HepG2 (cell line): ENCODE measurements around the gene LSM12. TPM values are rescaled to one million over a fixed set of nuclear protein-coding genes. Genes with fewer than 3 reads are reported as not detected.

Experiments
- ARHGAP35 ChIP-seq: sonication (generic); formaldehyde crosslinking; IDR thresholded peaks from 2 replicates; pipeline ENCODE4 v1.9.0; 2022; ENCODE audit warnings: mild to moderate bottlenecking, inconsistent platforms, moderate library complexity, missing genetic modification reagents, borderline replicate concordance
- ERF ChIP-seq: IDR thresholded peaks from 2 replicates; pipeline ENCODE4 v1.6.1; 2018; ENCODE audit warnings: missing biosample characterization, missing genetic modification reagents
- REPIN1 ChIP-seq: sonication (generic); formaldehyde crosslinking; IDR thresholded peaks from 2 replicates; pipeline ENCODE4 v1.8.0; 2022; ENCODE audit warnings: missing genetic modification reagents, low read depth, mild to moderate bottlenecking, borderline replicate concordance
- REXO4 ChIP-seq: sonication (generic); formaldehyde crosslinking; IDR thresholded peaks from 2 replicates; pipeline ENCODE4 v1.8.0; 2022; ENCODE audit warnings: missing genetic modification reagents, mild to moderate bottlenecking, borderline replicate concordance
- SNAPC2 ChIP-seq: sonication (generic); formaldehyde crosslinking; IDR thresholded peaks from 2 replicates; pipeline ENCODE4 v1.8.1; 2022; ENCODE audit warnings: mild to moderate bottlenecking, missing genetic modification reagents
- TAF1 ChIP-seq: sonication (generic); formaldehyde crosslinking; IDR thresholded peaks from 2 replicates; pipeline ENCODE4 v1.4.0; 2020; ENCODE audit warnings: missing genetic modification reagents
- TGIF2 ChIP-seq: IDR thresholded peaks from 2 replicates; pipeline ENCODE4 v1.6.1; 2016; ENCODE audit warnings: control low read depth, missing compliant biosample characterization
- ZNF256 ChIP-seq: sonication (generic); formaldehyde crosslinking; conservative IDR thresholded peaks from 2 replicates; pipeline ENCODE4 v1.4.0; 2020; ENCODE audit warnings: missing genetic modification reagents
- ZNF484 ChIP-seq: sonication (generic); formaldehyde crosslinking; IDR thresholded peaks from 2 replicates; pipeline ENCODE4 v1.5.1; 2020; ENCODE audit warnings: mild to moderate bottlenecking, low read depth, missing genetic modification reagents, borderline replicate concordance
- ZNF614 ChIP-seq: IDR thresholded peaks from 2 replicates; pipeline ENCODE4 v1.6.1; 2018; ENCODE audit warnings: missing biosample characterization, missing genetic modification reagents, inconsistent platforms, borderline replicate concordance
- polyA plus RNA-seq, 8 experiments: library from polyadenylated mRNA; depleted of rRNA in 3 of 8; stranded (reverse) in 7 of 8; unstranded in 1 of 8; fragments of >200 nt; fragmentation: Illumina TruSeq in 4 of 8; extraction: Trizol in 4 of 8; gene quantifications; 2 replicates each; pipeline versions ENCODE4 v1.2.1 to v1.2.3, GENCODE V29; 2011 to 2016; ENCODE audit warnings: low read depth in 4 of 8, missing spikeins in 1 of 8, mixed read lengths in 1 of 8; ENCODE audit not compliant: insufficient read depth in 1 of 8
- total RNA-seq, 5 experiments: library from RNA; depleted of rRNA; stranded (reverse); fragments of >200 nt; fragmentation: Illumina TruSeq; extraction: Trizol; gene quantifications; 2 replicates each; pipeline ENCODE4 v1.2.3, GENCODE V29; 2016; ENCODE audit warnings: low read depth in 1 of 5
- TF ChIP-seq, protein P1 (sequence below): sonication (generic); formaldehyde crosslinking; IDR thresholded peaks from 2 replicates; pipeline ENCODE4 v1.8.1; 2023; ENCODE audit warnings: mild to moderate bottlenecking, missing genetic modification reagents
- TF ChIP-seq, protein P2 (sequence below): sonication (generic); formaldehyde crosslinking; IDR thresholded peaks from 2 replicates; pipeline ENCODE4 v1.8.0; 2022; ENCODE audit warnings: mild to moderate bottlenecking, missing genetic modification reagents, moderate library complexity
- TF ChIP-seq, protein P3 (sequence below): sonication (generic); formaldehyde crosslinking; IDR thresholded peaks from 2 replicates; pipeline ENCODE4 v1.5.1; 2020; ENCODE audit warnings: mild to moderate bottlenecking, moderate library complexity, missing genetic modification reagents
- TF ChIP-seq, protein P4 (sequence below): sonication (generic); formaldehyde crosslinking; IDR thresholded peaks from 2 replicates; pipeline ENCODE4 v1.4.0; 2020; ENCODE audit warnings: mild to moderate bottlenecking, low read depth, missing genetic modification reagents
- TF ChIP-seq, protein P5 (sequence below): sonication (generic); formaldehyde crosslinking; IDR thresholded peaks from 2 replicates; pipeline ENCODE4 v1.4.0; 2020; ENCODE audit warnings: mild to moderate bottlenecking, missing genetic modification reagents
- TF ChIP-seq, protein P6 (sequence below), 2 experiments: sonication (generic) in 1 of 2; formaldehyde crosslinking in 1 of 2; IDR thresholded peaks; 2 replicates each; pipeline versions ENCODE4 v1.4.0 to v1.6.1; 2016 to 2020; ENCODE audit warnings: borderline replicate concordance in 1 of 2, low read depth in 1 of 2, mild to moderate bottlenecking in 1 of 2, missing genetic modification reagents in 1 of 2

The LSM12 gene
- total and polyA plus RNA-seq, 2 of the 13 experiments (the other 11 are each of a cell fraction or from before 2014, with no cell fraction given) = 52.8 to 55.7 TPM

DNA sequence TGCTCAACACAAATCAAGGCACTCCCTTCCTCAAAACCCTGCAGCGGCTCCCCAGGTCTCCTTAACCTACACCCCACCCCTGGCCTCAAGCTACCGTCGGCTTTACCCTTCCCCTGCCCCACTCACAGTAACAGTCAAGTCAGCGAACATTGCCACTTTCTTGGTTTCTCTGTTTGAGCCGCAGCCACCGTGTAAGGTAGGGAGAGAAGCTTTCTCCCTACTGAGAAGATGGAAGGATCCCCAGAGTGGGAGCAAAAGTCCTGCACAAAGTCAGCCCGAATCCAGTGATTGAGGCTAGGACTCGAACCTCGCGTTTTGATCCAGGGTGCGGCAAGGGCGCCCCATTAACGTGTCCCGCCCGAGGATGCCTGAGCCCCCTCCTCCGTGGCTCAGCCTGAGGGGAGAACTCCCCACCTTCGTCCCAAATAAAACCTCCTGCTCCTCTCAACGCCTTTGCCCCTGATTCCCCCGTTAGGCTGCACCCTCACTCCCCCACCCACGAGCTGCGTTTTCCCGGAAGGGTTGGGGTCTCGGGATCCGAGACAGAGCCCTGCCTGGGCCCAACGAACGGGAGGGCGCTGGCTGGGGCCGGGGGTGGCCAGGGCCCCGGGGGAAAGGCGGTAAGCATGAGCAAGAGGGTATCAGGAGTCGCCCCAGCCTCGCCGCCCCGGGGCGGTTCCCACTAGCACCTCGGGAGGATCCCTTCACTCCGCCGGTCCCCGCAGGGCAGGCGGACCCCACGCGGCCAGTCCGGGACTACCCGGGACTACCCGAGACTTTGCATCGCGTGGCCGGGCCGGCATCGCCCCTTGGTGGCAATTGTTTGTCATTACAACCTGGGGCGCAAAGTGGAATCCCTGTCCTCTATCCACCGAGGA is 72.0 kb downstream of the LSM12 start (continued):
- TF ChIP-seq, protein P1, sequence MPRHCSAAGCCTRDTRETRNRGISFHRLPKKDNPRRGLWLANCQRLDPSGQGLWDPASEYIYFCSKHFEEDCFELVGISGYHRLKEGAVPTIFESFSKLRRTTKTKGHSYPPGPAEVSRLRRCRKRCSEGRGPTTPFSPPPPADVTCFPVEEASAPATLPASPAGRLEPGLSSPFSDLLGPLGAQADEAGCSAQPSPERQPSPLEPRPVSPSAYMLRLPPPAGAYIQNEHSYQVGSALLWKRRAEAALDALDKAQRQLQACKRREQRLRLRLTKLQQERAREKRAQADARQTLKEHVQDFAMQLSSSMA (CRISPR knock-in tag) = 0 out of 2 replicates have a peak, but pooled peaks have one; percentile 66
- TF ChIP-seq ARHGAP35 (CRISPR knock-in tag) (no peak; the same call in 1 of the 2 replicates), ERF (CRISPR knock-in tag) (peak; percentile 26; the same call in 1 of the 2 replicates), REPIN1 (CRISPR knock-in tag) (no peak), REXO4 (0 out of 2 replicates have a peak, but pooled peaks have one; percentile 45), ZNF484 (CRISPR knock-in tag) (no peak), SNAPC2 (no peak), TAF1 (CRISPR knock-in tag) (0 out of 2 replicates have a peak, but pooled peaks have one; percentile 21), ZNF614 (CRISPR knock-in tag) (peak; percentile 45; the same call in 1 of the 2 replicates), TGIF2 (CRISPR knock-in tag) (no peak), ZNF256 (no peak)
- TF ChIP-seq, protein P2, sequence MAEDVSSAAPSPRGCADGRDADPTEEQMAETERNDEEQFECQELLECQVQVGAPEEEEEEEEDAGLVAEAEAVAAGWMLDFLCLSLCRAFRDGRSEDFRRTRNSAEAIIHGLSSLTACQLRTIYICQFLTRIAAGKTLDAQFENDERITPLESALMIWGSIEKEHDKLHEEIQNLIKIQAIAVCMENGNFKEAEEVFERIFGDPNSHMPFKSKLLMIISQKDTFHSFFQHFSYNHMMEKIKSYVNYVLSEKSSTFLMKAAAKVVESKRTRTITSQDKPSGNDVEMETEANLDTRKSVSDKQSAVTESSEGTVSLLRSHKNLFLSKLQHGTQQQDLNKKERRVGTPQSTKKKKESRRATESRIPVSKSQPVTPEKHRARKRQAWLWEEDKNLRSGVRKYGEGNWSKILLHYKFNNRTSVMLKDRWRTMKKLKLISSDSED = no peak
- TF ChIP-seq, protein P3, sequence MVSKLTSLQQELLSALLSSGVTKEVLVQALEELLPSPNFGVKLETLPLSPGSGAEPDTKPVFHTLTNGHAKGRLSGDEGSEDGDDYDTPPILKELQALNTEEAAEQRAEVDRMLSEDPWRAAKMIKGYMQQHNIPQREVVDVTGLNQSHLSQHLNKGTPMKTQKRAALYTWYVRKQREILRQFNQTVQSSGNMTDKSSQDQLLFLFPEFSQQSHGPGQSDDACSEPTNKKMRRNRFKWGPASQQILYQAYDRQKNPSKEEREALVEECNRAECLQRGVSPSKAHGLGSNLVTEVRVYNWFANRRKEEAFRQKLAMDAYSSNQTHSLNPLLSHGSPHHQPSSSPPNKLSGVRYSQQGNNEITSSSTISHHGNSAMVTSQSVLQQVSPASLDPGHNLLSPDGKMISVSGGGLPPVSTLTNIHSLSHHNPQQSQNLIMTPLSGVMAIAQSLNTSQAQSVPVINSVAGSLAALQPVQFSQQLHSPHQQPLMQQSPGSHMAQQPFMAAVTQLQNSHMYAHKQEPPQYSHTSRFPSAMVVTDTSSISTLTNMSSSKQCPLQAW (CRISPR knock-in tag) = no peak
- TF ChIP-seq, protein P4, sequence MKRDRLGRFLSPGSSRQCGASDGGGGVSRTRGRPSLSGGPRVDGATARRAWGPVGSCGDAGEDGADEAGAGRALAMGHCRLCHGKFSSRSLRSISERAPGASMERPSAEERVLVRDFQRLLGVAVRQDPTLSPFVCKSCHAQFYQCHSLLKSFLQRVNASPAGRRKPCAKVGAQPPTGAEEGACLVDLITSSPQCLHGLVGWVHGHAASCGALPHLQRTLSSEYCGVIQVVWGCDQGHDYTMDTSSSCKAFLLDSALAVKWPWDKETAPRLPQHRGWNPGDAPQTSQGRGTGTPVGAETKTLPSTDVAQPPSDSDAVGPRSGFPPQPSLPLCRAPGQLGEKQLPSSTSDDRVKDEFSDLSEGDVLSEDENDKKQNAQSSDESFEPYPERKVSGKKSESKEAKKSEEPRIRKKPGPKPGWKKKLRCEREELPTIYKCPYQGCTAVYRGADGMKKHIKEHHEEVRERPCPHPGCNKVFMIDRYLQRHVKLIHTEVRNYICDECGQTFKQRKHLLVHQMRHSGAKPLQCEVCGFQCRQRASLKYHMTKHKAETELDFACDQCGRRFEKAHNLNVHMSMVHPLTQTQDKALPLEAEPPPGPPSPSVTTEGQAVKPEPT (CRISPR knock-in tag) = no peak
- TF ChIP-seq, protein P5, sequence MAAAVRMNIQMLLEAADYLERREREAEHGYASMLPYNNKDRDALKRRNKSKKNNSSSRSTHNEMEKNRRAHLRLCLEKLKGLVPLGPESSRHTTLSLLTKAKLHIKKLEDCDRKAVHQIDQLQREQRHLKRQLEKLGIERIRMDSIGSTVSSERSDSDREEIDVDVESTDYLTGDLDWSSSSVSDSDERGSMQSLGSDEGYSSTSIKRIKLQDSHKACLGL (CRISPR knock-in tag) = no peak
- TF ChIP-seq, protein P6, sequence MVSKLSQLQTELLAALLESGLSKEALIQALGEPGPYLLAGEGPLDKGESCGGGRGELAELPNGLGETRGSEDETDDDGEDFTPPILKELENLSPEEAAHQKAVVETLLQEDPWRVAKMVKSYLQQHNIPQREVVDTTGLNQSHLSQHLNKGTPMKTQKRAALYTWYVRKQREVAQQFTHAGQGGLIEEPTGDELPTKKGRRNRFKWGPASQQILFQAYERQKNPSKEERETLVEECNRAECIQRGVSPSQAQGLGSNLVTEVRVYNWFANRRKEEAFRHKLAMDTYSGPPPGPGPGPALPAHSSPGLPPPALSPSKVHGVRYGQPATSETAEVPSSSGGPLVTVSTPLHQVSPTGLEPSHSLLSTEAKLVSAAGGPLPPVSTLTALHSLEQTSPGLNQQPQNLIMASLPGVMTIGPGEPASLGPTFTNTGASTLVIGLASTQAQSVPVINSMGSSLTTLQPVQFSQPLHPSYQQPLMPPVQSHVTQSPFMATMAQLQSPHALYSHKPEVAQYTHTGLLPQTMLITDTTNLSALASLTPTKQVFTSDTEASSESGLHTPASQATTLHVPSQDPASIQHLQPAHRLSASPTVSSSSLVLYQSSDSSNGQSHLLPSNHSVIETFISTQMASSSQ (IDR thresholded peaks at IDR 0.05; ENCODE audit: low read depth) = no peak
- TF ChIP-seq, protein P6 (CRISPR knock-in tag; IDR thresholded peaks at IDR 0.05; ENCODE audit: borderline replicate concordance) = no peak
